ENCODE data around the gene KITLG.

GRCh38 chr12:88562846-88563582 lies 17.3 kb downstream of the KITLG start:
- TF ChIP-seq CTCF (IDR thresholded peaks at IDR 0.05; ENCODE audit: insufficient read depth, low read depth, low read length) (no peak), EZH2 (IDR thresholded peaks at IDR 0.05; ENCODE audit: insufficient read depth, low read length) (no peak)

Measured in astrocyte (in vitro differentiated cells and primary cell).